Measurements from ENCODE around the gene RGCC. TPM values are rescaled to one million over a fixed set of nuclear protein-coding genes. Genes with fewer than 3 reads are reported as not detected.
"Not testable (repeated sequence)": the region's sequence is repeated elsewhere in the genome, so short reads cannot be mapped to it uniquely, and the experiment has no call there.

RGCC gene
- total RNA-seq, 1 experiment from 2014 or later: 0.40 TPM

GRCh38 chr13:41434030-41434429 is 23.3 kb upstream of the RGCC start:
- DNase-seq (ENCODE audit: low read depth, low spot score); in situ Hi-C loops (cut with HindIII; ENCODE audit: low pct_unique_long_range_greater_than_20kb, low sequenced_read_pairs): not testable (repeated sequence)

DNA sequence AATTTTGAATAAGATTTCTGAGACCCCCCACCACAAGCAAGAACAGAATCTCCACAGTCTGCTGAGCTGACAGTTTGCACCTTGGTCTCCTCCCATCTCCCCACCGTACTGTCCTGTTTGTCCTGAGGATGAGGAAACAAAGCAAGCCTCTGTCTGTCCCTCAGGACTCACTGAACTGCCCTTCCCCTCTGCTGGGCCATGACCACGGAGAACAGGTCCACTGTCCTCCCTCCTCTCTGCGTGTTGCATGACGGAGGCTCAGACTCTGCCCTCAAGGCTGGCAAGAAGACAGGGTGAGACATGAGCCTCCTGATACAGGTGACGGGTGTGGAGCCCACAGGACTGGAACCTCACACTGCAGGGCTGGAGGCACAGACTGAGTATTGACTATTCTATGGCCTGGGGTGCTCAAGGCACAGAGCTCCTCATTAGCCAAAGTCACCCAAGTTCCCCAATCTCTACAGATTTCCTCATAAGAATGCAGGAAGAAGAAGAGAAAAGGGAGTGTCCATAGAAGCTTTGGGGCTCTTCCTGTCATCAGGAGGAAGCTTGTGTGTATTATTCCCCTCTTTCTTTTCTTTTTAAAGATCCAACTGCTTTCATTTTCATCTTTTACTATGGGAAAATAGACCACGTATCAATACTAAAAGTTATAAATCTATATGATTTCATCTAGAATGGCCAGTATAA is 22.4 kb upstream of the RGCC start:
- no peak for DNase-seq (ENCODE audit: low read depth, low spot score)
- in situ Hi-C loops (cut with HindIII; ENCODE audit: low pct_unique_long_range_greater_than_20kb, low sequenced_read_pairs): no loop called here

- DNase-seq (ENCODE audit: low read depth, low spot score): no peak
- in situ Hi-C loops (cut with HindIII; ENCODE audit: low pct_unique_long_range_greater_than_20kb, low sequenced_read_pairs): no loop called here
Measured at GRCh38 chr13:41443969-41444368, 13.4 kb upstream of the RGCC start.

DNA sequence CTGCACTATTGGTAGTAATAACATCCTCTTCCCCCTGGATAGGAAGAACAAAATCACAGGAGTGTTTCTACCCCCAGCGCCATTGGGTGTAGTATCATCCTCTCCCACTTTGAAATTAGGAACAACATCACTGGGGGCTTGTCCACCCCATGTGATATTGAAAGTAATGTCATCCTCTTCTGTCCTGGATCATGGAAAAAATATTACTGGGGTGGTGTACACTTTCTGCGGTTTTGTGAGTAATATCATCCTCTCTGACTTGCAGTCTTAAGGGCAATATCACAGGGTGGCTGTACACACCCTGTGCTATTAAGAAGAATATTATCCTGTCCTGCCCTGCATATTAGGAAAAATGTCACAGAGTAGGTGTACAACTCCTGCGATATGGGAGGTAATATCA is 4.9 kb upstream of the RGCC start:
- in situ Hi-C loops (cut with HindIII; ENCODE audit: low pct_unique_long_range_greater_than_20kb, low sequenced_read_pairs): no loop called here
- DNase-seq (ENCODE audit: low read depth, low spot score): no peak

- in situ Hi-C loops (cut with HindIII; ENCODE audit: low pct_unique_long_range_greater_than_20kb, low sequenced_read_pairs): no loop called here
- DNase-seq (ENCODE audit: low read depth, low spot score): no peak
Measured at GRCh38 chr13:41453620-41454019, 3.7 kb upstream of the RGCC start.

DNA sequence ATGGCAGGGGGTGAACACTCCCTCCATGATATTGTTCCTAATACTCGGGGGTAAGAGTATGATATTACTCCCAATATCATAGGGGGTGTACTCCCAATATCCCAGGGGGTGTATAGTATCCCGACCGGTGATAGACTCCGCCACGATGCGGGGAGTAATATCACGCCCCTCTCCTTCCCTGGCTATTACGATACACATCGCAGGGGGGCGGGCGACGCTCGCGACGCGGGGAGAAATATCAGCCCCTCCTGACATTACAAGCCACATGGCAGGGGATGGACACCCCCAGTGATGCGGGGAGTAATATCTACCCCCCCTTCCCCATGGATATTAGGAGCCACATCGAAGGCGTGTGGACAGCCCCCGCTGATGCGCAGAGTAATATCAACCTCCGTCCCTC is 3.2 kb upstream of the RGCC start:
- in situ Hi-C loops (cut with HindIII; ENCODE audit: low pct_unique_long_range_greater_than_20kb, low sequenced_read_pairs): no loop called here
- DNase-seq (ENCODE audit: low read depth, low spot score): no peak

DNA sequence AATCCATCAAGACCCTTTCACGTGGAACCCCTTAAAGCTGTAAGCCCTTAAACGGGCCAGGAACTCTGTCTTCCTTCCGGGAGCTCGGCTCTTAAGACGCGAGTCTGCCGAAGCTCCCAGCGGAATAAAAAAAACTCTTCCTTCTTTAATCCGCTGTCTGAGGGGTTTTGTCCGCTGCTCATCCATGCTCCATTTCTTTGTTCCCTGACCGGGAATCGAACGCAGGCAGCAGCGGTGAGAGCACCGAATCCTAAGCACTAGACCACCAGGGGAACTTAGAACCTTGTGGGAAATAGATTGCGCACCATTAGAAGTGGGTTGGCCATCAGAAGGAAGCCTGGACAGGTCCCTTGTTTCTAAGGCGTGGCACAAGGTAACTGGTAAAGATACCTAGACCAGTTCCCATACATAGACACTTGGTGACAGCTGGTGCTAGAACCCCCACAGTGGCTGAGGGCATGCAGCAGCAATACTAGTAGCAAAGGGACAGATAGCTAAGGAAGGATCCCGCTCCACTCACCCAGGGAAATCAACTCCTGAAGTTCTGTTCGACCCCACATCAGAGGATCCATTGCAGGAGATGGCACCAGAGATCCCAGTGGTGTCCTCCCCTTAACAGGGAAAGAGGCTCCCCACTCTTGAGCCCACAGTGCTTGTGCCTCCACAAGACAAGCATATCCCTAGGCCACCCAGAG is 1.5 kb upstream of the RGCC start:
- DNase-seq (ENCODE audit: low read depth, low spot score): no peak
- in situ Hi-C loops (cut with HindIII; ENCODE audit: low pct_unique_long_range_greater_than_20kb, low sequenced_read_pairs): no loop called here

DNA sequence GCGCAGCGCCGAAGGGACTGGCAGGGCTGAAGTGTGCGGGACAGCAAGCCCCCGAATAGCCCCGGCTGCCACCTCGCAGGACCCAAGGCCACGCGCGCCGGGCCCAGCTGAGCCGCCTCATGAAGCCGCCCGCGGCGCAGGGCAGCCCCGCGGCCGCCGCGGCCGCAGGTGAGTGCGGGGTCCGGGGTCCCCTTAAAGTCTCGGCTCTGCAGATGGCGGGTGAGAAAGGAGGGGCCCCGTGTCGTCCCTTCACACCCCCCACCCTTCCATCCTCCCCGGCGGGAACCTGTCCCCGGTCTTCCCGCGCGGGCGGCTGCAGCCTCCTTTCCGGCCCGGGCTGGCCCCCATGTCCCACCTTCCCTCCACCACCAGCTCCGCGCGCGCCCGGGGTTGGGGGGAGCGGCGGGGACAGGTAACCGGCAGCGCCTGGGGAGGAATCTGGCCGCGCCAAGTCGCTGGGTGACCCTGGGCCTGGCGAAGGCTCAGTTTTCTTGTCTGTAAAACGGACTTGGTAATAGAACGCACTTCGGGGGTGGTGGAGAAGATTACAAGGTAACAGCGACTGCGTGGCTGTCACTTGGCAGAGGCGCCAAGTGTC is 338 bp downstream of the RGCC start:
- no peak for DNase-seq (ENCODE audit: low read depth, low spot score)
- in situ Hi-C loops (cut with HindIII; ENCODE audit: low pct_unique_long_range_greater_than_20kb, low sequenced_read_pairs): no loop called here

DNA sequence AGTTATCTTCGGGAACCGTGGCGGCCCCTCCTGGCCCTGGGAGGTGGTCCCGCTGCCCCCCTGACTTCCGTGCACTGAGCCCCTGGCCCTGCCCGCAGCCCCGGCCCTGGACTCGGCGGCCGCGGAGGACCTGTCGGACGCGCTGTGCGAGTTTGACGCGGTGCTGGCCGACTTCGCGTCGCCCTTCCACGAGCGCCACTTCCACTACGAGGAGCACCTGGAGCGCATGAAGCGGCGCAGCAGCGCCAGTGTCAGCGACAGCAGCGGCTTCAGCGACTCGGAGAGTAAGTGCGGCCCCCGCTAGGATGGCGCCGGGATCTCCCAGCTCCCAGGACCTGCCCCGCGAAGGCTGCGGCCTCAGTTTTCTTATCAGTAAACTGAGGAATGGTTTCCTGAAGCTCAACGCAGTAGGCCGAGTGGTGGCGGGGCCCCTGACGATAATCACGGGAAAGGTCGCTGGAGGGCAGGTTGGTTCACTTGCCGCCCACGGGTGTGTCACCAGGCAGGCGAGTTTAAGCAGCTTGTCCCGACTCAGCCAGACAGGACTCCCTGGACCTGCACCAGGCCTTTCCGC is 924 bp downstream of the RGCC start:
- DNase-seq (ENCODE audit: low read depth, low spot score): no peak
- in situ Hi-C loops (cut with HindIII; ENCODE audit: low pct_unique_long_range_greater_than_20kb, low sequenced_read_pairs): no loop called here

DNA sequence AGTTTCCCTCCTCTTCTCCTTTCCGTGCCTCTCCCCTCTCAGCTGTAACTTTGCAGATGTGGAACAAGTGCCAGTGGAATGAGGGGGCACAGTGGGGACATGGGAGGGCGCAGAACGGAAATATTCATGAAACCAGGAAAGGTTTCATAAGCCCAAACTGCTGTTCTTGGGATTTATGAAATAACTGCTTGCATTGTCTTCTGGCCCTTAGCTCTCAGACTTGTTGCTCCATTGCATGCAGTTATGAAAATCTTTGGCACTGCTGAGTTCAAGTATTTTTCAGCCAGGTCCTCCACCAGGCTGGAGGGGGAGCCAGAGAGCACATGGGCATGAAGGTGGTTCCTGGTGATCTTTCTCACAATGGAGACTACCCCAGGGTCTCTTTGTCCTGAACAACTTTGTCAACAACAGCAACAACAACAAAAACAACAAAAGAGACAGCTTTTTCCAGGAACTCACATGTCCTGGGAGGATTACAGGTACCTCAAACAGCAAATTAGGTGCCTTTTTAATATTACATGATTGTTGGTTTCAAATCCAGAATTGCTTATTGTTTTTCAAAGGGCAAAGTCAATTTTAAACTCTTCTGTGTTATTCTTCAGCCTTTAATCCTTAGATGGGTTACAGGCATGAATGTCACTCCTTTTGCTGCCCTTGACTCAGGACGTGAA is 1.5 kb downstream of the RGCC start:
- peak; percentile 32 for DNase-seq (ENCODE audit: low read depth, low spot score)

DNA sequence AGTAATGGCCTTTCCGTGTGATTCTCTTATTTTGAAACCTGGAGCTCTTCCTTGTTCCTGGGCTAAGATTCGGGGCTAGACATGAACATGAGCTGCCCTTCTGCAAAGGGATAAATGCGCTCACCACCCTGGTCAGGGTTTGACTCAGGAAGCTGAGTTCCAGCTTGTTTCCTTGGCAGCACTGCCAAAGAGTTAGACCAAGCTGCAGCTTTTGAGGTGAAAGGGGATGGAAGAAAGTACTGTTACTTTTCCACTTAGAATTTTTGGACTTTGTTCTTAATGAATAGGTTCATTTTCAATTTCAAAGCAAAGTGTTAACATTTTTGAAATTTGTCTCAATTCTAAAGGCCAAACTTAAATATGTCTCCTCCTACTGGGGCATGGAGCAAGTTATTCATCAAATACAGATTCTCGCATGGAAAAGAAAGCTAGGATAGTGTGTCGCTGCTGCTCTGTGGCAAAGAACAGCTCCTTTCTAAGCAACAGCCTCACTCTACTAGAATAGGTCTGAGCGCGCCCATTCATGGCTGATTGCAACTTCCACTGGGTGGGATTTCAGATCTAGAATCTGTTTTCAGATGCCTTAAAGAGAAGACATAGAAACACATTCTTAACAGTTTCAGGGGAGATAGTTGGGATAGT is 2.2 kb downstream of the RGCC start:
- DNase-seq (ENCODE audit: low read depth, low spot score): no peak
- in situ Hi-C loops (cut with HindIII; ENCODE audit: low pct_unique_long_range_greater_than_20kb, low sequenced_read_pairs): no loop called here

More for the DNA sequence above, 1.5 kb downstream of the RGCC start:
- in situ Hi-C loops (cut with HindIII; ENCODE audit: low pct_unique_long_range_greater_than_20kb, low sequenced_read_pairs): no loop called here

DNA sequence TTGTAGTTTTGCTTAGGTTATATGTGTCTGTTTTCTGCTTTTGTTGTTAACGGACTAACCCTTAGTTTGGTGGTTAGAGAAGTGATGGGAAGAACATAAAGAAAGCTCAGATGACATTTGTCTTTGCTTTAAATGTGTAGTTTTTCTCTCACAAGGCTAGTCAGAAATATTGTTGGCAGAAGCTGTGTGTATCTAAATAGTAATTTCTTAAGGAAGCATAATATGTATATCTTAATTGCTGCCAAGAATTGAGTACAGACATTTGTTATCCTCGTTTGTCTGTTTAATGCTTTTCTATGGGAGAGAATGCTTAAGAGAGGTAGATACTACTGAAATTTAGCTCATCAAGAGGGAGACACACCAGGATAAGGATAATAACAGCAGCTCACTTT is 2.7 kb downstream of the RGCC start:
- in situ Hi-C loops (cut with HindIII; ENCODE audit: low pct_unique_long_range_greater_than_20kb, low sequenced_read_pairs): no loop called here
- no peak for DNase-seq (ENCODE audit: low read depth, low spot score)

DNA sequence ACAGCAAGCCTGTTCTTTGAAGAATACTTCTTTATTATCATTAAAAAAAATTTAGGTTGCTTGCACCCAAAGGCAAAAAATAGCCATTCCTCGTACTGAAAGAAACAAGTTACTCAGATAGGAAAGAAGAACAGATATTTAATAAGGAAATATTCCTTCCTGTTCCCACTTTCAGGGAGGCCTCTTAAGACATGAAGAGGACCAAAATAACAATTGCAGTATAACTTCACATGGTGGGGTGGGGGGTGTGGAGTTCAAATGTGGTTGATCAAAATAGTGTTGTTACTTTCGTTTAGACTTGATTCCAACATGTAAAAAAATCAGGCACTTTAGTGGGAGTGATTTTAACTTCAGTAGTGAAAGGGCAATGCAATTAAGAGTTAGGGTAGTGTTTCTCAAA is 3.6 kb downstream of the RGCC start:
- DNase-seq (ENCODE audit: low read depth, low spot score): no peak
- in situ Hi-C loops (cut with HindIII; ENCODE audit: low pct_unique_long_range_greater_than_20kb, low sequenced_read_pairs): no loop called here

GRCh38 chr13:41461527-41462139 is 4.3 kb downstream of the RGCC start:
- in situ Hi-C loops (cut with HindIII; ENCODE audit: low pct_unique_long_range_greater_than_20kb, low sequenced_read_pairs): no loop called here
- no peak for DNase-seq (ENCODE audit: low read depth, low spot score)

- DNase-seq (ENCODE audit: low read depth, low spot score): no peak
- in situ Hi-C loops (cut with HindIII; ENCODE audit: low pct_unique_long_range_greater_than_20kb, low sequenced_read_pairs): no loop called here
Measured at GRCh38 chr13:41462427-41462826, 5.1 kb downstream of the RGCC start.

DNA sequence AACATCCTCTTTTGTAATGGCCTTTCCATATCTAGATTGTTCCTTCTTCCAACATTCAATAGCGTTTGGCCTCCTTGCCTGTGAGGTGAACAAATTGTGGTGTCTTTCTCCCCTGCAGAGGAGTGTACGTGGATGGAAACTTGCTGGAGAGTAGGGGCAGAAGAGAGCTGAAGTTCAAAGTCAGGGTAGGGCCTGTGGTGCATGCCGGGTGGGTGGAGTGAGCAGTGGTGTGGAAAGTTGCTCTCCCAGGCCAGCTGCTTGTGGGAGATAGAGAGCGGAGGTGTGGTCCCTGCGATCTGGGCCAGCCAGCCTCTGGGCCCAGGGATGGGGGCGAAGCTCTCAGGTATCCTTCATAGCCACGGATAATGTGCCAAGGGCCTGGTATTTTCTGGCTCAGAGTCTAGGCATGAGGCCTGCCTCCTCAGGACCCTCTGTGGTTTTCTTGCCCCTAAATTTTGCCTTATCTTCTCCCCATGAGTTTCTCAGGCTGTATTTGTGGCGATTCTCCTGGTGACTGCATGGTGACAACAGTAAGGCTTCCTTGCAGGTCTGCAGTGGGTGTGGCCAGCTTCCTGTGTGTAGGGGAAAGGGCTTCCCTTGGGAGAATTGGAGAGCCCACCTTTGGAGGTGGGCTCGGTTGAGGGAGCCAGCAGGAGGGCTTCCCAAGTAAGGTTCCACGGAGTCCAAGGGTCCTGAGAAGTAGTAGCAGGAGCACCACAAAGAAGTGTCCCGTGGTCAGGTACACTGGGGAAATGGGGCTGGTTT is 6.7 kb downstream of the RGCC start:
- DNase-seq (ENCODE audit: low read depth, low spot score): no peak
- in situ Hi-C loops (cut with HindIII; ENCODE audit: low pct_unique_long_range_greater_than_20kb, low sequenced_read_pairs): no loop called here

Measured in SK-MEL-5 (cell line).